IMR-90 (cell line): Measurements from ENCODE around the gene CPXM2. TPM values are rescaled to one million over a fixed set of nuclear protein-coding genes. Genes with fewer than 3 reads are reported as not detected.

Experiments used
- ATAC-seq: fragments of 200-7000 bp; cut with Tn5 transposase; 2 replicates; pipeline ENCODE4 v1.9.1; 2020; ENCODE audit warnings: low read depth, mild to moderate bottlenecking, moderate library complexity
- BruUV-seq: library from RNA; stranded (reverse); fragments of 400-500 nt; replicated peaks from 2 replicates; lab custom pipeline; 2021; lab: Mats Ljungman, UMichigan
- CTCF ChIA-PET: fragments of 300-600 bp; formaldehyde crosslinking; extraction: SDS; loops from one replicate; lab custom pipeline; 2021; ENCODE audit warnings: antibody characterized with exemption; lab: Yijun Ruan, JAX
- POLR2A ChIA-PET: fragments of 300-600 bp; sonication (Branson Sonifier 250); formaldehyde crosslinking; loops from one replicate; lab custom pipeline; 2022; ENCODE audit warnings: antibody characterized with exemption; ENCODE audit not compliant: unreplicated experiment; lab: Charles Lee
- DNase-seq: peaks from one replicate; pipeline ENCODE4 v3.0.0; 2013
- H2AFZ ChIP-seq: replicated peaks from 2 replicates; pipeline ENCODE3; 2013; ENCODE audit warnings: low read length, mild to moderate bottlenecking; ENCODE audit not compliant: poor library complexity
- H2AK5ac ChIP-seq: 2 replicates; pipeline ENCODE4 v1.6.1; 2013; ENCODE audit warnings: low read depth, low read length, inconsistent platforms
- H2AK9ac ChIP-seq: replicated peaks from 2 replicates; pipeline ENCODE3; 2013; ENCODE audit warnings: mild to moderate bottlenecking, low read depth, low read length, moderate library complexity; ENCODE audit not compliant: poor library complexity
- H2BK120ac ChIP-seq: 2 replicates; pipeline ENCODE4 v1.6.1; 2013; ENCODE audit warnings: low read depth, low read length, inconsistent platforms
- H2BK15ac ChIP-seq: 3 replicates; pipeline ENCODE4 v1.6.1; 2013; ENCODE audit warnings: low read depth, low read length, inconsistent platforms
- H2BK20ac ChIP-seq: 2 replicates; pipeline ENCODE4 v1.6.1; 2013; ENCODE audit warnings: low read depth, mild to moderate bottlenecking, inconsistent platforms, low read length, moderate library complexity
- H2BK5ac ChIP-seq: 2 replicates; pipeline ENCODE4 v1.6.1; 2013; ENCODE audit warnings: mild to moderate bottlenecking, low read depth, low read length, inconsistent platforms; ENCODE audit not compliant: poor library complexity, severe bottlenecking
- H3K14ac ChIP-seq: replicated peaks from 2 replicates; pipeline ENCODE4 v1.6.1; 2013; ENCODE audit warnings: low read depth, low read length, inconsistent platforms
- H3K18ac ChIP-seq: 2 replicates; pipeline ENCODE4 v1.6.1; 2013; ENCODE audit warnings: low read depth, low read length, control low read depth
- H3K23ac ChIP-seq: 2 replicates; pipeline ENCODE4 v1.6.1; 2013; ENCODE audit warnings: low read depth, low read length, inconsistent platforms
- H3K27ac ChIP-seq: 2 replicates; pipeline ENCODE4 v1.5.1; 2013; ENCODE audit warnings: mild to moderate bottlenecking, control low read depth, low read length; ENCODE audit not compliant: insufficient read depth
- H3K27me3 ChIP-seq: 2 replicates; pipeline ENCODE4 v1.6.1; 2013; ENCODE audit warnings: low read length; ENCODE audit not compliant: control insufficient read depth, insufficient read depth
- H3K36me3 ChIP-seq: 2 replicates; pipeline ENCODE4 v1.6.1; 2013; ENCODE audit warnings: low read length, mixed read lengths; ENCODE audit not compliant: control insufficient read depth, insufficient read depth
- H3K4ac ChIP-seq: 2 replicates; pipeline ENCODE4 v1.6.1; 2013; ENCODE audit warnings: low read depth, low read length, inconsistent platforms
- H3K4me1 ChIP-seq: 2 replicates; pipeline ENCODE4 v1.6.1; 2013; ENCODE audit warnings: low read length, mixed read lengths; ENCODE audit not compliant: control insufficient read depth, insufficient read depth
- H3K4me2 ChIP-seq: 2 replicates; pipeline ENCODE4 v1.6.1; 2013; ENCODE audit warnings: low read depth, mild to moderate bottlenecking, control low read depth, low read length, moderate library complexity
- H3K4me3 ChIP-seq: 2 replicates; pipeline ENCODE4 v1.5.1; 2013; ENCODE audit warnings: low read depth, mild to moderate bottlenecking, control low read depth, low read length, moderate library complexity; ENCODE audit not compliant: insufficient read depth
- H3K56ac ChIP-seq: 2 replicates; pipeline ENCODE4 v1.6.1; 2013; ENCODE audit warnings: low read length, inconsistent platforms; ENCODE audit not compliant: insufficient read depth; ENCODE audit errors: extremely low read depth
- H3K79me1 ChIP-seq, 2 experiments: 2 replicates each; pipeline ENCODE4 v1.6.1; 2013; ENCODE audit warnings: low read length in 2 of 2, inconsistent platforms in 1 of 2, low read depth in 1 of 2
- H3K9ac ChIP-seq: 2 replicates; pipeline ENCODE4 v1.6.1; 2013; ENCODE audit warnings: low read depth, low read length, control low read depth
- H3K9me1 ChIP-seq: 2 replicates; pipeline ENCODE4 v1.6.1; 2013; ENCODE audit warnings: low read length, inconsistent platforms; ENCODE audit not compliant: insufficient read depth
- H3K9me3 ChIP-seq: 2 replicates; pipeline ENCODE4 v1.6.1; 2013; ENCODE audit warnings: low read length; ENCODE audit not compliant: control insufficient read depth, insufficient read depth
- H4K20me1 ChIP-seq: 2 replicates; pipeline ENCODE4 v1.6.1; 2013; ENCODE audit warnings: low read length, inconsistent platforms; ENCODE audit not compliant: insufficient read depth
- H4K5ac ChIP-seq: 2 replicates; pipeline ENCODE4 v1.6.1; 2013; ENCODE audit warnings: mild to moderate bottlenecking, low read depth, low read length, control low read depth
- H4K8ac ChIP-seq, 2 experiments: 2 replicates each; pipeline ENCODE4 v1.6.1; 2013; ENCODE audit warnings: low read depth in 2 of 2, low read length in 2 of 2, control low read depth in 1 of 2, inconsistent platforms in 1 of 2
- H4K91ac ChIP-seq: 2 replicates; pipeline ENCODE4 v1.6.1; 2013; ENCODE audit warnings: low read depth, low read length, inconsistent platforms; ENCODE audit not compliant: insufficient read depth
- BHLHE40 ChIP-seq: fragments of 150-350 bp; IDR thresholded peaks from 2 replicates; pipeline ENCODE4 v1.6.1; 2016; ENCODE audit warnings: mild to moderate bottlenecking, low read depth, low read length
- CEBPB ChIP-seq: IDR thresholded peaks from 2 replicates; pipeline ENCODE4 v1.6.1; 2012; ENCODE audit warnings: low read depth, low read length, improper control_type of control experiment
- CHD1 ChIP-seq: IDR thresholded peaks from 2 replicates; pipeline ENCODE4 v1.6.1; 2012; ENCODE audit warnings: low read depth, low read length, improper control_type of control experiment
- CTCF ChIP-seq: conservative IDR thresholded peaks from 2 replicates; pipeline ENCODE4 v1.5.1; 2012; ENCODE audit warnings: mild to moderate bottlenecking, low read depth, low read length, improper control_type of control experiment
- ELK1 ChIP-seq: fragments of 150-350 bp; IDR thresholded peaks from 2 replicates; pipeline ENCODE4 v1.6.1; 2016; ENCODE audit warnings: low read depth, mild to moderate bottlenecking, low read length, moderate library complexity, borderline replicate concordance
- FOS ChIP-seq: fragments of 150-350 bp; IDR thresholded peaks from 2 replicates; pipeline ENCODE4 v1.6.1; 2016; ENCODE audit warnings: low read depth, low read length
- MAFK ChIP-seq: IDR thresholded peaks from 2 replicates; pipeline ENCODE4 v1.6.1; 2012; ENCODE audit warnings: low read depth, low read length, improper control_type of control experiment
- MAZ ChIP-seq: IDR thresholded peaks from 2 replicates; pipeline ENCODE4 v1.6.1; 2012; ENCODE audit warnings: low read depth, mild to moderate bottlenecking, low read length, improper control_type of control experiment, moderate library complexity, borderline replicate concordance
- MXI1 ChIP-seq: IDR thresholded peaks from 2 replicates; pipeline ENCODE4 v1.6.1; 2012; ENCODE audit warnings: low read depth, mild to moderate bottlenecking, low read length, moderate library complexity, borderline replicate concordance
- NFE2L2 ChIP-seq: fragments of 150-350 bp; IDR thresholded peaks from 2 replicates; pipeline ENCODE4 v1.6.1; 2016; ENCODE audit warnings: low read depth, mild to moderate bottlenecking, low read length
- POLR2A ChIP-seq: IDR thresholded peaks from 2 replicates; pipeline ENCODE4 v1.6.1; 2012; ENCODE audit warnings: mild to moderate bottlenecking, low read depth, low read length
- RAD21 ChIP-seq: IDR thresholded peaks from 2 replicates; pipeline ENCODE4 v1.6.1; 2012; ENCODE audit warnings: low read length, improper control_type of control experiment
- RCOR1 ChIP-seq: IDR thresholded peaks from 2 replicates; pipeline ENCODE4 v1.6.1; 2012; ENCODE audit warnings: mild to moderate bottlenecking, low read length, improper control_type of control experiment; ENCODE audit not compliant: insufficient replicate concordance
- RFX5 ChIP-seq: IDR thresholded peaks from 2 replicates; pipeline ENCODE4 v1.8.0; 2012; ENCODE audit warnings: low read depth, mild to moderate bottlenecking, low read length, moderate library complexity
- SMC3 ChIP-seq: fragments of 150-350 bp; IDR thresholded peaks from 2 replicates; pipeline ENCODE4 v1.6.1; 2016; ENCODE audit warnings: low read depth, mild to moderate bottlenecking, antibody characterized with exemption, low read length, moderate library complexity
- USF2 ChIP-seq: fragments of 150-350 bp; IDR thresholded peaks from 2 replicates; pipeline ENCODE4 v1.6.1; 2017; ENCODE audit warnings: mild to moderate bottlenecking, antibody characterized with exemption, low read length, low read depth
- WGBS, 2 experiments: methylation state at CpG; one replicate each; pipeline versions ENCODE4 v1.1.5 to v1.1.7; 2013; ENCODE audit warnings: missing lambda C conversion rate in 2 of 2; ENCODE audit not compliant: insufficient read length in 1 of 2; ENCODE audit errors: extremely low coverage in 2 of 2; 5-methylcytosine and 5-hydroxymethylcytosine counted together
- dilution Hi-C: fragments of 300-500 bp; cut with HindIII; formaldehyde crosslinking; loops from one replicate; pipeline ENCODE4 v1.14.3; 2018; ENCODE audit warnings: low sequenced_read_pairs; ENCODE audit not compliant: unreplicated experiment
- in situ Hi-C: fragments of 300-500 bp; cut with MboI; formaldehyde crosslinking; loops from 3 replicates; pipeline ENCODE4 v1.14.3; 2019; ENCODE audit warnings: low sequenced_read_pairs, inconsistent platforms, mixed read lengths
- intact Hi-C: fragments of 100-400 bp; cut with micrococcal nuclease; formaldehyde crosslinking; loops from 2 replicates; pipeline ENCODE4 v1.10.0; 2022
- polyA plus RNA-seq, 3 experiments: library from polyadenylated mRNA; depleted of rRNA; stranded (reverse); fragments of >200 nt; gene quantifications; 2 replicates each; pipeline ENCODE4 v1.2.3, GENCODE V29; 2012; ENCODE audit warnings: low replicate concordance in 1 of 3
- total RNA-seq: library from RNA; depleted of rRNA; stranded (reverse); fragments of >200 nt; gene quantifications from 2 replicates; pipeline ENCODE4 v1.2.3, GENCODE V29; 2012

CPXM2 gene
- total and polyA plus RNA-seq, 2 of the 4 experiments (the other 2 are of a cell fraction): not detected

GRCh38 chr10:123888256-123888655 is 3.4 kb downstream of the CPXM2 start:
- Histone ChIP-seq H3K27me3 (no peaks in the 10 kb centered on the region), H2BK120ac (no peak overlapping the region), H3K79me1 (no peaks in the 10 kb centered on the region), H3K56ac (no peak overlapping the region), H2AFZ (no peak overlapping the region), H3K4ac (no peak overlapping the region), H4K8ac (no peak overlapping the region), H4K5ac (no peak overlapping the region), H3K36me3 (no peaks in the 10 kb centered on the region), H4K91ac (no peak overlapping the region), H3K4me1 (no peaks in the 10 kb centered on the region), H3K14ac (no peak overlapping the region), H3K4me3 (no peak overlapping the region), H3K9me3 (peaks cover 37% of the 10 kb centered on the region), H2AK5ac (no peak overlapping the region), H3K27ac (no peak overlapping the region), H4K20me1 (no peaks in the 10 kb centered on the region), H2BK5ac (no peak overlapping the region), H2AK9ac (no peak overlapping the region), H3K23ac (no peak overlapping the region), H3K9me1 (no peaks in the 10 kb centered on the region), H3K9ac (no peak overlapping the region), H2BK15ac (no peak overlapping the region), H3K18ac (no peak overlapping the region), H3K4me2 (no peak overlapping the region), H2BK20ac (no peak overlapping the region)
- intact Hi-C loops (no loop called here), dilution Hi-C loops (no loop called here), in situ Hi-C loops (no loop called here)
- WGBS, 2 experiments: no CpG with 5 or more reads among the region's 3 CpGs
- BruUV-seq: no TSS peak
- ATAC-seq: no peak
- DNase-seq: no peak
- ChIA-PET CTCF (no interaction called here), POLR2A (no interaction called here)
- TF ChIP-seq MAZ: no peak
- no peak for TF ChIP-seq RFX5
- TF ChIP-seq FOS: no peak
- TF ChIP-seq BHLHE40: no peak
- TF ChIP-seq NFE2L2: no peak
- no peak for TF ChIP-seq RCOR1
- no peak for TF ChIP-seq POLR2A
- TF ChIP-seq MAFK: no peak
- TF ChIP-seq CEBPB: no peak
- no peak for TF ChIP-seq CHD1
- no peak for TF ChIP-seq RAD21
- TF ChIP-seq USF2: no peak
- TF ChIP-seq SMC3: no peak
- TF ChIP-seq ELK1: no peak
- TF ChIP-seq CTCF: no peak
- no peak for TF ChIP-seq MXI1
